Nephron (organoid): ENCODE measurements around the gene IDH2.

Experiments used
- H3K27ac Mint-ChIP-seq, 3 experiments: 2 replicates each; pipeline ENCODE4 v1.8.0; 2020; ENCODE audit warnings: mixed read lengths in 3 of 3, mild to moderate bottlenecking in 2 of 3, moderate library complexity in 1 of 3
- H3K27me3 Mint-ChIP-seq: 2 replicates; pipeline ENCODE4 v1.8.0; 2021; ENCODE audit warnings: low read depth, mild to moderate bottlenecking, moderate library complexity, mixed read lengths
- H3K36me3 Mint-ChIP-seq: 2 replicates; pipeline ENCODE4 v1.8.0; 2020; ENCODE audit warnings: low read depth, mixed read lengths
- H3K4me1 Mint-ChIP-seq: 2 replicates; pipeline ENCODE4 v1.8.0; 2020; ENCODE audit warnings: mixed read lengths
- H3K4me3 Mint-ChIP-seq, 3 experiments: 2 replicates each; pipeline ENCODE4 v1.8.0; 2020; ENCODE audit warnings: mild to moderate bottlenecking in 3 of 3, mixed read lengths in 3 of 3, moderate library complexity in 2 of 3
- H3K9me3 Mint-ChIP-seq: 2 replicates; pipeline ENCODE4 v1.8.0; 2020; ENCODE audit warnings: mixed read lengths
- CTCF ChIP-seq, 3 experiments: fragments of 200-600 bp; sonication (generic); IDR thresholded peaks; one replicate each; pipeline ENCODE4 v1.5.0; 2021; ENCODE audit warnings: antibody characterized with exemption in 3 of 3; ENCODE audit not compliant: unreplicated experiment in 3 of 3

The IDH2 gene

DNA sequence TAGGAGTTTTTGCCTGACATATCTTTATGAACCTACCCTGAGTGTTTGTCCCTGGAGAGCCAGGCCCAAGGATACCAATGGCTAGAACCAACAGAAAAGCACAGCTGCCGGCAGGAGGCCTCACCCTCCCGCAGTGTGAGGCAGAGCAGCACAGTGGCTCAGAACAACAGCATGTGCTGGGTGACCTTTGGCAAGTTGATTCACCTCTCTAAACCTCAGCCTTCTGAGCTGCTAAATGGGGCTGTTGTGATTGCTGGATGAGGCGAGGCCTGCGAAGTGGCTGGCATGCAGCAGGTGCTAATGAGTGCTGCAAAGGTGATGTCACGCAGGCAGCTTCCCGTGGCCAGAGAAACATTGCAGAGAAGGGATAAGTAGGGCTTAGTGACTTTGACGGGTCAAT is 23.3 kb downstream of the IDH2 start:
- TF ChIP-seq CTCF (IDR thresholded peaks at IDR 0.05; ENCODE audit: unreplicated experiment in 3 of 3): no peak
- Mint-ChIP-seq H3K4me1 (no peaks in the 10 kb centered on the region), H3K27ac (no peak overlapping the region), H3K4me3 (no peak overlapping the region), H3K9me3 (no peaks in the 10 kb centered on the region), H3K27me3 (no peaks in the 10 kb centered on the region), H3K36me3 (peaks cover 32% of the 10 kb centered on the region)

DNA sequence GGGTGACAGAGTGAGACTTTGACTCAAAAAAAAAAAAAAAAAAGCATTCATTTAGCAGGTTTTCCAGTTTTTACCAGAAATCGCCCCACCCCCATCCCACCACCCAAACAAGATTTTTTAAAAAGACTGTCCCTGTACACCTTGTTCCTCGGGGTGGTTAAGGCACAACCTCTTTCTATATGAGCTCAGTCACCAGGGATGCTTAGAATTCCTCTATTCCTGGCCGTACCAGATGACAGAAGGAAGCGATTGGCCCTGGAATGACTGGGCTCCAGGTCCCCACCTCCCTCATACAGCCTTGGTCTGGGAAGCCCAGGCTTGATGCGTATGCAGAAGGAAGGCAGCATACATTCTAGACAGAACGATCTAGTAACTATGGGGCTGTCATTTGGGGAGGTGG is 25.6 kb downstream of the IDH2 start:
- Mint-ChIP-seq H3K36me3 (peaks cover 19% of the 10 kb centered on the region), H3K9me3 (no peaks in the 10 kb centered on the region), H3K27ac (no peak overlapping the region), H3K4me3 (no peak overlapping the region), H3K4me1 (no peaks in the 10 kb centered on the region), H3K27me3 (no peaks in the 10 kb centered on the region)
- no peak for TF ChIP-seq CTCF (IDR thresholded peaks at IDR 0.05; ENCODE audit: unreplicated experiment in 3 of 3)

DNA sequence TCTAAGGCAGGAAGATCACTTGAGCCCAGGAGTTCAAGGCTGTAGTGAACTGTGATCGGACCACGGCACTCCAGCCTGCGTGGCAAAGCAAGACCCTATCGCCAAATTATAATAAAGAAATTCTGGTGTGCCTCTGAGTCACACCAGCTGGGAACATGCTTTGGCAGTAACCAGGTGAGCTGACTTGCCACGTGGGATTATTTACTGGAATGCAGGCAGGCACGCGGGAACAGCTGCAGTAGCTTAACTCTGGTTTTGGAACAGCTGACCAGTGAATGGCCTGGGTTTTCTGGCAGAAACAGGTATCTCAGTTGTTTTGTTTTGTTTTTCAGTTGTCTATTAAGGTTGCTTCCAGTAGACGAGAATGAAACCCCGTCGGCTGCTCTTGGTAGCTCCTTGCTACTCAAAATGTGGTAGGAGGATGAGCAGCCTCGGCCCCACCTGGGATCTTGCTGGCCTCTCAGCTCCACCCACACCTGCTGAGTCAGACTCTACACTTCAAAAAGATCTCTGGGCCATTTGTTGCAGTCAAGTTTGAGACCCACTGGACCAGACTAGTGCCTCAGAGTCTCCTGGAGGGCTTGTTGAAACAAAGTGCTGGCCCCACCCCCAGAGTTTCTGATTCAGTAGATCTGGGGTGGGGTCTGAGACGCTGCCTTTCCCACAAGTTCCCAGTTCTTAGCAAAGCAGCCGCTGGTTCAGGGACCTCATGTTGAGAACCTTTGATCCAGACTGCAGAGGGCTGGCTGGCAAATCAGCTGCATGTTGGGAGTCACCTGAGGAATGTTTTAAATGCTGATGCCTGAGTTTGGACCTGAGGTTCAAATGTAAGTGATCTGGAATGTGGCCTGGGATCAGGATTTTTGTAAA is 26.6 kb downstream of the IDH2 start:
- no peaks in the 10 kb centered on the region for H3K4me1 Mint-ChIP-seq
- H3K27me3 Mint-ChIP-seq: no peaks in the 10 kb centered on the region
- H3K27ac Mint-ChIP-seq: peak overlapping the region in 1 of 3 experiments; percentile 61
- peaks cover 18% of the 10 kb centered on the region for H3K36me3 Mint-ChIP-seq
- H3K9me3 Mint-ChIP-seq: no peaks in the 10 kb centered on the region
- TF ChIP-seq CTCF (IDR thresholded peaks at IDR 0.05; ENCODE audit: unreplicated experiment in 3 of 3): no peak
- no peak overlapping the region for H3K4me3 Mint-ChIP-seq

- Mint-ChIP-seq H3K27me3 (no peaks in the 10 kb centered on the region), H3K36me3 (peaks cover 14% of the 10 kb centered on the region), H3K4me1 (no peaks in the 10 kb centered on the region), H3K4me3 (no peak overlapping the region), H3K27ac (peak overlapping the region in 1 of 3 experiments; percentile 32), H3K9me3 (no peaks in the 10 kb centered on the region)
- no peak for TF ChIP-seq CTCF (IDR thresholded peaks at IDR 0.05; ENCODE audit: unreplicated experiment in 3 of 3)
These were observed 27.4 kb downstream of the IDH2 start for GRCh38 chr15:90074916-90075315.

DNA sequence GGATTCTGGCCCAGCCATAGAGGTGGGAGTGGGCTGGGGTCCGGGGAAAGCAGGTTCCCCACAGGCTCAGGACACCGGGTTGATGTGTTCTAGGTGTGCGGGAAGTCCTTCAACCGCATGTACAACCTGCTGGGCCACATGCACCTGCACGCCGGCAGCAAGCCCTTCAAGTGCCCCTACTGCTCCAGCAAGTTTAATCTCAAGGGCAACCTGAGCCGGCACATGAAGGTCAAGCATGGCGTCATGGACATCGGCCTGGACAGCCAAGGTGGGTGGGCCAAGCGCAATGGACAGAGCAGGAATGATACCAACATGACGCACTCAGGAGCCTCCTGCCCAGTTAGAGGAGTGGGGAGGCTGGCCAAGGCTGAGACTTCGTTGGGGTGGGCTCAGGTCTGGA is 28.2 kb downstream of the IDH2 start:
- Mint-ChIP-seq H3K4me3 (no peak overlapping the region), H3K27me3 (no peaks in the 10 kb centered on the region), H3K4me1 (no peaks in the 10 kb centered on the region), H3K9me3 (no peaks in the 10 kb centered on the region), H3K27ac (no peak overlapping the region), H3K36me3 (peaks cover 17% of the 10 kb centered on the region)
- TF ChIP-seq CTCF (IDR thresholded peaks at IDR 0.05; ENCODE audit: unreplicated experiment in 3 of 3): no peak
